B cell (primary cell): ENCODE results near the gene TFB1M. TPM values are rescaled to one million over a fixed set of nuclear protein-coding genes. Genes with fewer than 3 reads are reported as not detected.

Experiments used
- ATAC-seq: fragments of 200-7000 bp; cut with Tn5 transposase; one replicate; pipeline ENCODE4 v1.10.0; 2021; ENCODE audit warnings: low read depth, mild to moderate bottlenecking, moderate number of reproducible peaks, moderate library complexity
- CTCF ChIA-PET: fragments of 350-600 bp; sonication (Branson Sonifier 250); formaldehyde crosslinking; loops from one replicate; lab custom pipeline; 2021; ENCODE audit warnings: antibody characterized with exemption, inconsistent platforms; lab: Charles Lee
- POLR2A ChIA-PET: fragments of 350-600 bp; sonication (Branson Sonifier 250); formaldehyde crosslinking; loops from one replicate; lab custom pipeline; 2021; ENCODE audit warnings: antibody characterized with exemption; lab: Charles Lee
- DNase-seq: peaks from one replicate; pipeline ENCODE4 v3.0.0; 2013
- H2AFZ ChIP-seq: 2 replicates; pipeline ENCODE4 v1.6.1; 2012; ENCODE audit warnings: mild to moderate bottlenecking, low read depth, low read length; ENCODE audit not compliant: insufficient read depth, poor library complexity, severe bottlenecking
- H3K27ac ChIP-seq, 2 donors: 1 replicate in 1 of 2; 2 replicates in 1 of 2; pipeline ENCODE4 v1.5.1; 2012 to 2013; ENCODE audit warnings: low read length in 2 of 2, mild to moderate bottlenecking in 2 of 2, moderate library complexity in 1 of 2
- H3K27me3 ChIP-seq, 4 experiments: fragments of 200-600 bp in 1 of 4; sonication (generic) in 1 of 4; replicated peaks in 1 of 4; 1 replicate in 2 of 4; 2 replicates in 2 of 4; pipeline versions ENCODE4 v1.6.1 to v1.7.0; 2013 to 2016; ENCODE audit warnings: low read length in 3 of 4, mild to moderate bottlenecking in 2 of 4, mixed read lengths in 1 of 4, moderate library complexity in 1 of 4; ENCODE audit not compliant: insufficient read depth in 4 of 4, control insufficient read depth in 3 of 4; ENCODE audit errors: control extremely low read depth in 1 of 4
- H3K36me3 ChIP-seq, 2 experiments: replicated peaks in 1 of 2; 1 replicate in 1 of 2; 2 replicates in 1 of 2; pipeline versions ENCODE4 v1.6.1 to v1.7.1; 2013; ENCODE audit warnings: low read length in 1 of 2; ENCODE audit not compliant: insufficient read depth in 2 of 2, control insufficient read depth in 1 of 2; ENCODE audit errors: control extremely low read depth in 1 of 2, extremely low read depth in 1 of 2
- H3K4me1 ChIP-seq, 2 donors: fragments of 200-600 bp in 1 of 2; sonication (generic) in 1 of 2; 1 replicate in 1 of 2; 2 replicates in 1 of 2; pipeline versions ENCODE4 v1.5.1 to v1.6.1; 2013 to 2017; ENCODE audit warnings: low read length in 2 of 2; ENCODE audit not compliant: control insufficient read depth in 2 of 2, insufficient read depth in 2 of 2
- H3K4me2 ChIP-seq: replicated peaks from 2 replicates; pipeline ENCODE3; 2012; ENCODE audit warnings: mild to moderate bottlenecking, low read depth, low read length; ENCODE audit not compliant: poor library complexity, severe bottlenecking
- H3K4me3 ChIP-seq, 5 experiments: fragments of 200-600 bp in 1 of 5; sonication (generic) in 1 of 5; 1 replicate in 3 of 5; 2 replicates in 2 of 5; pipeline versions ENCODE4 v1.5.1 to v1.7.0; 2011 to 2016; ENCODE audit warnings: low read length in 4 of 5, mild to moderate bottlenecking in 4 of 5, low read depth in 2 of 5, control low read depth in 1 of 5, moderate library complexity in 1 of 5; ENCODE audit not compliant: insufficient read depth in 1 of 5; ENCODE audit errors: control extremely low read depth in 1 of 5, extremely low read depth in 1 of 5
- H3K79me2 ChIP-seq: fragments of 200-600 bp; sonication (generic); one replicate; pipeline ENCODE4 v1.6.0; 2016; ENCODE audit warnings: low read length; ENCODE audit not compliant: control insufficient read depth, insufficient read depth
- H3K9ac ChIP-seq: fragments of 200-600 bp; sonication (generic); 2 replicates; pipeline ENCODE4 v1.6.1; 2017; ENCODE audit warnings: mild to moderate bottlenecking, low read length, moderate library complexity
- H3K9me3 ChIP-seq, 3 donors: one replicate each; pipeline versions ENCODE4 v1.6.1 to v1.7.1; 2013; ENCODE audit warnings: low read length in 2 of 3; ENCODE audit not compliant: control insufficient read depth in 2 of 3, insufficient read depth in 1 of 3; ENCODE audit errors: control extremely low read depth in 1 of 3
- H4K20me1 ChIP-seq: 2 replicates; pipeline ENCODE4 v1.6.0; 2012; ENCODE audit warnings: mild to moderate bottlenecking, low read length; ENCODE audit not compliant: insufficient read depth, control insufficient read depth, poor library complexity, severe bottlenecking
- H3K27ac Mint-ChIP-seq: one replicate; pipeline ENCODE4 v1.8.0; 2021; ENCODE audit warnings: mixed read lengths
- H3K27me3 Mint-ChIP-seq: one replicate; pipeline ENCODE4 v1.8.0; 2021; ENCODE audit warnings: mixed read lengths
- H3K4me1 Mint-ChIP-seq: one replicate; pipeline ENCODE4 v1.8.0; 2021; ENCODE audit warnings: mixed read lengths
- H3K4me3 Mint-ChIP-seq: one replicate; pipeline ENCODE4 v1.8.0; 2021; ENCODE audit warnings: mixed read lengths
- H3K9me3 Mint-ChIP-seq: one replicate; pipeline ENCODE4 v1.8.0; 2022; ENCODE audit warnings: mixed read lengths; ENCODE audit not compliant: insufficient read depth
- EZH2 ChIP-seq: IDR thresholded peaks from 2 replicates; pipeline ENCODE4 v1.6.1; 2012; ENCODE audit warnings: borderline replicate concordance, low read depth, mild to moderate bottlenecking, moderate library complexity, low read length; ENCODE audit not compliant: insufficient read depth, poor library complexity, severe bottlenecking
- WGBS: methylation state at CpG from one replicate; pipeline ENCODE4 v1.1.5; 2013; ENCODE audit warnings: missing lambda C conversion rate; ENCODE audit not compliant: insufficient coverage; 5-methylcytosine and 5-hydroxymethylcytosine counted together
- intact Hi-C: fragments of 100-400 bp; cut with micrococcal nuclease; formaldehyde crosslinking; loops from one replicate; pipeline ENCODE4 v1.10.0; 2022
- polyA plus RNA-seq: library from polyadenylated mRNA; depleted of rRNA; stranded (reverse); fragments of >200 nt; gene quantifications from 2 replicates; pipeline ENCODE4 v1.2.3, GENCODE V29; 2012
- total RNA-seq, 2 donors: library from RNA; stranded (reverse); fragments of 120-200 nt in 1 of 2; gene quantifications; 1 replicate in 1 of 2; 2 replicates in 1 of 2; pipeline versions ENCODE4 v1.2.3 to v1.2.4, GENCODE V29; 2013 to 2022
- TF ChIP-seq, protein P1 (sequence below): fragments of 200-600 bp; IDR thresholded peaks from one replicate; pipeline ENCODE4 v1.8.0; 2022; ENCODE audit warnings: antibody characterized with exemption, mild to moderate bottlenecking

The TFB1M gene
- total and polyA plus RNA-seq, 2 donors (not counting 1 experiment from before 2014, with no cell fraction given) = 18.6 to 49.9 TPM

DNA sequence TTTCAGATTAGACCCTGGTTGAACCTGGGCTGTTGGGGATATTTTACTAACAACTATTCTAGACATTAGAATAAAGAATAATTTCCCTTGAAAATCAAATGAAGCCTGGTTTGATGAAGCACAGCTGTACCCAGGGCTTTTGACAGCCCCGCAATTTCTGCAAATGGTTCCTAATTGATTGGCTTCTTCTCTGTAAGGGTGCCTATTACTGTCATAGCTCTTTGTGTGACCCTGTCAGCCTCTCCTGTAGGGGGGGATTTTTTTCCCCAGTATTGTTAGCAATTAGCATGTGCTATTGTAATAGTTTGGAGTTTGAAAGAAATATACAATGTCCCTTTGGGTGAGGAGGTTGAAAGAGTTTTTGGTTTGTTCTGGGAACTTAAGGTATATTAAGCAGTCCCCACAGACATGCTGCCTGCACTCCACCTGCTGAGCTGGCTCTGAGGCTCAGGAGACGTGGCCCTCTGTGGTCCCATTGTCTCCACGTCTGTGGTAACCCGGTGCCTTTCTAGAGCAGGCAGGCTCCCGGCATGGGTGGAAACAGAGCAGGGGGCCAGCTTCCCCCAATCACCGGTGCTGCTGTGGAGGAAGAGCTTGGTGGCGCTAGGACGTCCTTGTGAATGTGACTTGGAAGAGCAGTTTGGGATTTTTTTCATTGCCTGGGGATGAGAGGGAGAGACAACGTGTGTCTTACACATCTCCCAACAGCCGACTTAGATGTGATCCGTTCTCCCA, 97.8 kb downstream of the TFB1M start:
- Histone ChIP-seq H2AFZ (no peak overlapping the region), H3K79me2 (no peaks in the 10 kb centered on the region), H3K27me3 (no peaks in the 10 kb centered on the region), H3K4me3 (no peak overlapping the region), H3K9ac (no peak overlapping the region), H3K27ac (no peak overlapping the region), H4K20me1 (no peaks in the 10 kb centered on the region), H3K36me3 (no peaks in the 10 kb centered on the region), H3K4me1 (no peaks in the 10 kb centered on the region), H3K4me2 (no peak overlapping the region), H3K9me3 (no peaks in the 10 kb centered on the region)
- POLR2A ChIA-PET = no interaction called here
- ATAC-seq (no peak), DNase-seq (no peak)
- TF ChIP-seq, protein P1, sequence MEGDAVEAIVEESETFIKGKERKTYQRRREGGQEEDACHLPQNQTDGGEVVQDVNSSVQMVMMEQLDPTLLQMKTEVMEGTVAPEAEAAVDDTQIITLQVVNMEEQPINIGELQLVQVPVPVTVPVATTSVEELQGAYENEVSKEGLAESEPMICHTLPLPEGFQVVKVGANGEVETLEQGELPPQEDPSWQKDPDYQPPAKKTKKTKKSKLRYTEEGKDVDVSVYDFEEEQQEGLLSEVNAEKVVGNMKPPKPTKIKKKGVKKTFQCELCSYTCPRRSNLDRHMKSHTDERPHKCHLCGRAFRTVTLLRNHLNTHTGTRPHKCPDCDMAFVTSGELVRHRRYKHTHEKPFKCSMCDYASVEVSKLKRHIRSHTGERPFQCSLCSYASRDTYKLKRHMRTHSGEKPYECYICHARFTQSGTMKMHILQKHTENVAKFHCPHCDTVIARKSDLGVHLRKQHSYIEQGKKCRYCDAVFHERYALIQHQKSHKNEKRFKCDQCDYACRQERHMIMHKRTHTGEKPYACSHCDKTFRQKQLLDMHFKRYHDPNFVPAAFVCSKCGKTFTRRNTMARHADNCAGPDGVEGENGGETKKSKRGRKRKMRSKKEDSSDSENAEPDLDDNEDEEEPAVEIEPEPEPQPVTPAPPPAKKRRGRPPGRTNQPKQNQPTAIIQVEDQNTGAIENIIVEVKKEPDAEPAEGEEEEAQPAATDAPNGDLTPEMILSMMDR = no peak
- no peak for TF ChIP-seq EZH2
- Mint-ChIP-seq H3K9me3 (no peaks in the 10 kb centered on the region), H3K4me1 (no peaks in the 10 kb centered on the region), H3K4me3 (no peak overlapping the region), H3K27me3 (peaks cover 2% of the 10 kb centered on the region), H3K27ac (no peak overlapping the region)
- CTCF ChIA-PET = no interaction called here
- WGBS = 77% methylated on average over 8 of the region's 11 CpGs
- intact Hi-C loops = no loop called here

DNA sequence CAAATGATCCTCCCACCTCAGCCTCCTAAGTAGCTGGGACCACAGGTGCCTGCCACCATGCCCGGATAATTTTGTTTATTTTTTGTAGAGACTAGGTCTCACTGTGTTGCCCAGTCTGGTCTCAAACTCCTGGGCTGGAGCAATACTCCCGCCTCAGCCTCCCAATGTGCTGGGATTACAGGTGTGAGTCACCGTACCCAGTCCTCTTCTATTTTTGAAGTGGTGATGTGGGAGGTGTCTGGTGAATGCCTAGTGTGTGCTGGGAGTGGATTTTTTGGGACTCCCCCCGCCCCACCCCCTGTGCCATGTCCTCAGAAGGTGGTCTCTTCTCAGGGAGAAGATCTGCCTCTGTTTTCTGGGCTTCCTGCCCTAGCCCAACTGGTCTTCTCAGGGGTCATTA, 98.4 kb downstream of the TFB1M start:
- H3K4me3 ChIP-seq = no peak overlapping the region
- no peaks in the 10 kb centered on the region for H4K20me1 ChIP-seq
- DNase-seq = no peak
- Mint-ChIP-seq H3K9me3 (no peaks in the 10 kb centered on the region), H3K27me3 (peaks cover 2% of the 10 kb centered on the region), H3K27ac (no peak overlapping the region), H3K4me1 (no peaks in the 10 kb centered on the region), H3K4me3 (no peak overlapping the region)
- H3K36me3 ChIP-seq = no peaks in the 10 kb centered on the region
- TF ChIP-seq, protein P1 = no peak
- no peak for TF ChIP-seq EZH2
- no peak overlapping the region for H3K27ac ChIP-seq
- no peaks in the 10 kb centered on the region for H3K9me3 ChIP-seq
- intact Hi-C loops = no loop called here
- no peak overlapping the region for H3K9ac ChIP-seq
- H3K4me1 ChIP-seq = no peaks in the 10 kb centered on the region
- no peak for ATAC-seq
- H3K27me3 ChIP-seq = no peaks in the 10 kb centered on the region
- no peak overlapping the region for H3K4me2 ChIP-seq
- WGBS = 100% methylated on average over 1 of the region's 4 CpGs
- ChIA-PET POLR2A (no interaction called here), CTCF (no interaction called here)
- no peaks in the 10 kb centered on the region for H3K79me2 ChIP-seq
- no peak overlapping the region for H2AFZ ChIP-seq
